ENCODE measurements around the gene FARS2.

DNA sequence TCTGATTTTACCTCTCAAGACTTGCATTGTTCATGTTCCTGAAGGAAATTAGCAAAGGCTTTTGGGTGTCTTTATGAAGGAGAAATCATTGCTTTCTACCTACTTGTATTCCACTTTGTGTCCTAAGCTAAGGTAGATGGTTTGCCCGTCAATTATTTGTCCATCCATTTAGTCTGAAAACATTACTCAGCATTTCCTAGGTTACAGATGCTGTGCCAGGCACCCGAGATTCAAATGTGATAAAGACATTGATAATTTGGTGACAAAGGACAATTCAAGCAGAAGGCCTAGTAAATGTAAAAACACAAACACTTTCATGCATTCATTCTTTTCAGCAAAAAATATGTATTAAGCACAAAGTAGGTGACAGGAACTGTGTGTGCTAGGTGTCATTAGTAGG is 251.1 kb downstream of the FARS2 start:
- TF ChIP-seq, protein P1, sequence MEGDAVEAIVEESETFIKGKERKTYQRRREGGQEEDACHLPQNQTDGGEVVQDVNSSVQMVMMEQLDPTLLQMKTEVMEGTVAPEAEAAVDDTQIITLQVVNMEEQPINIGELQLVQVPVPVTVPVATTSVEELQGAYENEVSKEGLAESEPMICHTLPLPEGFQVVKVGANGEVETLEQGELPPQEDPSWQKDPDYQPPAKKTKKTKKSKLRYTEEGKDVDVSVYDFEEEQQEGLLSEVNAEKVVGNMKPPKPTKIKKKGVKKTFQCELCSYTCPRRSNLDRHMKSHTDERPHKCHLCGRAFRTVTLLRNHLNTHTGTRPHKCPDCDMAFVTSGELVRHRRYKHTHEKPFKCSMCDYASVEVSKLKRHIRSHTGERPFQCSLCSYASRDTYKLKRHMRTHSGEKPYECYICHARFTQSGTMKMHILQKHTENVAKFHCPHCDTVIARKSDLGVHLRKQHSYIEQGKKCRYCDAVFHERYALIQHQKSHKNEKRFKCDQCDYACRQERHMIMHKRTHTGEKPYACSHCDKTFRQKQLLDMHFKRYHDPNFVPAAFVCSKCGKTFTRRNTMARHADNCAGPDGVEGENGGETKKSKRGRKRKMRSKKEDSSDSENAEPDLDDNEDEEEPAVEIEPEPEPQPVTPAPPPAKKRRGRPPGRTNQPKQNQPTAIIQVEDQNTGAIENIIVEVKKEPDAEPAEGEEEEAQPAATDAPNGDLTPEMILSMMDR (IDR thresholded peaks at IDR 0.05), result no peak
- TF ChIP-seq POLR2A (IDR thresholded peaks at IDR 0.05), result no peak
